Epithelial cell of proximal tubule (primary cell): ENCODE results near the gene EPPIN. TPM values are rescaled to one million over a fixed set of nuclear protein-coding genes. Genes with fewer than 3 reads are reported as not detected.
"Not testable (repeated sequence)": the region's sequence is repeated elsewhere in the genome, so short reads cannot be mapped to it uniquely, and the experiment has no call there.

ENCODE experiments used
- DNase-seq: peaks from one replicate; pipeline ENCODE4 v3.0.0-alpha.2; 2011; ENCODE audit warnings: low read depth
- H3K4me3 ChIP-seq: 2 replicates; pipeline ENCODE4 v1.5.1; 2011; ENCODE audit warnings: low read depth, mild to moderate bottlenecking, low read length
- total RNA-seq: library from RNA; depleted of rRNA; stranded (reverse); fragments of >200 nt; gene quantifications from 2 replicates; pipeline ENCODE4 v1.2.3, GENCODE V29; 2015
- TF ChIP-seq, protein P1 (sequence below): conservative IDR thresholded peaks from 2 replicates; pipeline ENCODE4 v1.5.1; 2012; ENCODE audit warnings: low read depth, mild to moderate bottlenecking, low read length

The EPPIN gene
- total RNA-seq, 1 donor from 2014 or later, result not detected

DNA sequence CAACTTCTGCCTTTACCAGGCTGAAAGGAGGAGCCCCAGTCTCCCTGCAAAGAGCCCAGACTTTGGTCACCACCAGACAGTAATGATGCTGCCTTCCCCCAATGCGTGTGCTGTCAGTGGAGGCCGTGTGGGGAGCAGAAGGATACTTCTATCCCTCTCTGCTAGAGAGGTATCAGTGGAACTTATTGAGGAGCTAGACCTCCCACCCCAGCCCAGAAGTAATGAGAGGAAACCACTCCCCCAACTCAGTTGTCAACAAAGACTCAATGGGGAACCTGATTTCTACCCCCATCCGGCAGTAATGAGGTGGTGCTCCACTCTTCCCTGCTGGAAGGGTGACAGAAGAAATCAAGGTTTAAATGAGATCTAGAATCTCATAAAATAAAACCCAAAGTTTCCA, 36.3 kb upstream of the EPPIN start:
- TF ChIP-seq, protein P1, sequence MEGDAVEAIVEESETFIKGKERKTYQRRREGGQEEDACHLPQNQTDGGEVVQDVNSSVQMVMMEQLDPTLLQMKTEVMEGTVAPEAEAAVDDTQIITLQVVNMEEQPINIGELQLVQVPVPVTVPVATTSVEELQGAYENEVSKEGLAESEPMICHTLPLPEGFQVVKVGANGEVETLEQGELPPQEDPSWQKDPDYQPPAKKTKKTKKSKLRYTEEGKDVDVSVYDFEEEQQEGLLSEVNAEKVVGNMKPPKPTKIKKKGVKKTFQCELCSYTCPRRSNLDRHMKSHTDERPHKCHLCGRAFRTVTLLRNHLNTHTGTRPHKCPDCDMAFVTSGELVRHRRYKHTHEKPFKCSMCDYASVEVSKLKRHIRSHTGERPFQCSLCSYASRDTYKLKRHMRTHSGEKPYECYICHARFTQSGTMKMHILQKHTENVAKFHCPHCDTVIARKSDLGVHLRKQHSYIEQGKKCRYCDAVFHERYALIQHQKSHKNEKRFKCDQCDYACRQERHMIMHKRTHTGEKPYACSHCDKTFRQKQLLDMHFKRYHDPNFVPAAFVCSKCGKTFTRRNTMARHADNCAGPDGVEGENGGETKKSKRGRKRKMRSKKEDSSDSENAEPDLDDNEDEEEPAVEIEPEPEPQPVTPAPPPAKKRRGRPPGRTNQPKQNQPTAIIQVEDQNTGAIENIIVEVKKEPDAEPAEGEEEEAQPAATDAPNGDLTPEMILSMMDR, result no peak
- DNase-seq, result no peak
- H3K4me3 ChIP-seq, result no peak overlapping the region

DNA sequence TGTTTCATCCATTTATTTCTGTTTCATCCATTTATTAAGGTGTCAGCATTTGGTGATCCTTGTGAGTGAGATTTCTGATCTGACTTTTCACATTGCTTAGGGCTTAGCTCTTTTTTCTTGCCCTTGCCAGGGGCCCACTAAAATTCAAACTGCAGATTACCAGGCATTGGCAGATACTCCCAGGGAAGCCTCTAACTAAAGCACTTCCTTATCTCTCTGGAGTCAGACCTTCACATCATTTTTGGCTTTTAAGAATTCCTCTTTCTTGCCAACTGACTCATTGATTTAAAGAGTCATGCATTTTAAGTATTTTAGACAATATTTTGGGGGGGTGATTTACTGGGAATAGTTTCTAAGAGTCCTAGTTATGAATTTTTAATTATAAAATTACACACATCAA, 34.5 kb upstream of the EPPIN start:
- no peak for DNase-seq
- TF ChIP-seq, protein P1, result no peak
- H3K4me3 ChIP-seq, result no peak overlapping the region

DNA sequence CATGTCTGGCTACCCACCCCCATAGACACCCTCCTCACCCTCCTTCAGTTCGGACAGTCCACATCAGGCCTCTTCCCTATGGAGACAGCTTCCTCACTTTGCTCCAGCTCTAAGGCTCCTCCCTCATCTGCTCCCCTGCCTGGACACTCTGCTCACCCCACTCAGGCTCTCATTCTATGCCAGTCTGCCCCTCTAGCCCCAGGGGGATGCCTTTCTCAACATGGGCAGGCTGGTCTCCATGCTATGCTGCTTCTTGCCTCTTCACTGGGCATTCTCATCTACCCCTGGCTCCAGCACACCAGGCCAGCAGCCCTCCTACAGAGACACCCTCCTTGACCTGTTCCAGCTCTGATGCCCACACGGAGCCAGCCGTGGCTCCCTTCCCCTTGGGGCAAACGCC, 32.0 kb upstream of the EPPIN start, which contains the start of gene WFDC8:
WFDC8 (minus strand) TSS at position 101 of the 400 bp plus-strand sequence; CDS start at position 64, 37 bp downstream.
- TF ChIP-seq, protein P1, result no peak
- no peak for DNase-seq
- H3K4me3 ChIP-seq, result no peak within 1 kb of the TSS

DNA sequence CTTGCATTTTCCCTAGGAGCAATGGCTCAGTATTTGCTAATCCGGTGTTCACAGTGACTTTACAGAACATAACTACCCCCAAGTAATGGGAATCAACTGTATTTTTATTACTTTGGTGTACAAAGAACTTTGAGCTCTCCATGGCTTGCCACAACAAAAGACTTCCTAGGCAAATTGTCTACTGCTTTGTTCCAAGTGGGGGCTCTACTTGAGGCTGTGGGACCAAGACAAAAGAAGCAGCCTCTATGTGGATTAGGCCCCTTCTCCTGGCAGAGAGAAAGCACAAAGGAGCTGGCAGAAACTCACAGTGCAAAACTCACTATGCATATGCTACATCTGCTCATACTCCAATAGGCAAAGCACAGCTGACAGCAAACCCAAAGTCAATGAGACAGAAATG, 31.0 kb upstream of the EPPIN start:
- DNase-seq, result no peak
- no peak overlapping the region for H3K4me3 ChIP-seq
- TF ChIP-seq, protein P1, result no peak

DNA sequence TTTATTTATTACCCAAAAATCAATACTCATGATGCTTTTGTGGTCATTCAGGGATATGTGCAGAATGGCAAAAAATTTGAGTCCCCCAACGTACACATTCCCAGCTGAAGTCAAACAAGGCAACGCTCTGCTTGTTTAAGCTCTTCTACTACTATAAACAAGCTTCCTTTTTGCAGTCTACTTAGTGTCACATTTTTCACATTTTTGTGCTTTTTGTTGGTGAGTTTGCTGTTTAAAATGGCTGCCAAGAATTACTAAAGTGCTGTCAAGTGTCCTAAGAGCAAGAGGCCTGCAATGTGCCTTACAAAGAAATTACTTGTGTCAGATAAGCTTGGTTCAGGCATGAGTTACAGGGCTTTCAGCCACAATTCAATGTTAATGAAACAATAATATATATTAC, 29.8 kb upstream of the EPPIN start:
- TF ChIP-seq, protein P1, result no peak
- no peak for DNase-seq
- H3K4me3 ChIP-seq, result no peak overlapping the region

DNA sequence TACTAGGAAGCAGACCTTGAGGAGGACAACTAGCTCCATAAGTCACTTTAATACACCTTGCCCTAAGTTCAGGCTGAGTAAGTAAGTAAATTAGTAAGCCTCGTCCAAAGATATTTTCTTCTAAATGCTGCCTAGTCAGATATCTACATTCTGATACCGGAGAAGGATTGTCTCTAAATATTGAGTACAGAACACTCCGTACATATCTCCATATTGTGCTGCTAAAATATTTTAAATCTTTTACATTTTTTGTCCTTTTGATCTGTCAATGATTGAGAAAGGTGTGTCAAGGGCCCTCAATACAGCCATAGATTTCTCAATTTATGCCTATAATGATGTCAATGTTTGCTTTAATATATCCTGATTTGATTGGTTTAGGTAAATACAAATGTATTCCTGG, 28.7 kb upstream of the EPPIN start:
- H3K4me3 ChIP-seq, result no peak overlapping the region
- no peak for DNase-seq
- TF ChIP-seq, protein P1, result no peak

DNA sequence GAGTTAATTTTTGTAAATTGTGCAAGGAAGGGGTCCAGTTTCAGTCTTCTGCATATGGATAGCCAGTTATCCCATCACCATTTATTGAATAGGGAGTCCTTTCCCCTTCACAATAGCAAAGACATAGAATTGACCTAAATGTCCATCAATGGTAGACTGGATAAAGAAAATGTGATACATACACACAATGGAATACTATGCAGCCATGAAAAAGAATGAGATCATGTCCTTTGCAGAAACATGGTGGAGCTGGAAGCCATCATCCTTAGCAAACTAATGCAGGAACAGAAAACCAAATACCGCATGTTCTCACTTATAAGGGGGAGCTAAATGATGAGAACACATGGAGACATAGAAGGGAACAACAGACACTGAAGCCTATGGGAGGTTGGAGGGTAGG, 22.4 kb upstream of the EPPIN start:
- not testable (repeated sequence) for DNase-seq, H3K4me3 ChIP-seq
